ENCODE measurements around the gene ZNF438.

Gene ZNF438

GRCh38 chr10:30854656-30855055 is 177.0 kb downstream of the ZNF438 start:
- peaks cover 0 to 15% (median 9%) of the 10 kb centered on the region in 4 donors for H3K4me1 ChIP-seq
- no peak for TF ChIP-seq CTCF (IDR thresholded peaks at IDR 0.05)
- no peak overlapping the region for H3K27ac ChIP-seq
- intact Hi-C loops (cut with DNase I; ENCODE audit: low total_unique reads) = no loop called here
- peaks cover 5 to 8% (median 7%) of the 10 kb centered on the region in 3 donors for H3K36me3 ChIP-seq
- no peak for DNase-seq
- H3K9me3 ChIP-seq = no peaks in the 10 kb centered on the region
- no peaks in the 10 kb centered on the region for H3K27me3 ChIP-seq
- no peak overlapping the region for H3K4me3 ChIP-seq

GRCh38 chr10:30853066-30853465 is 178.6 kb downstream of the ZNF438 start:
- H3K4me3 ChIP-seq = no peak overlapping the region
- intact Hi-C loops (cut with DNase I; ENCODE audit: low total_unique reads) = no loop called here
- H3K36me3 ChIP-seq = peaks cover 13 to 23% (median 20%) of the 10 kb centered on the region in 3 donors
- no peak overlapping the region for H3K27ac ChIP-seq
- no peak for TF ChIP-seq CTCF (IDR thresholded peaks at IDR 0.05)
- H3K4me1 ChIP-seq = peaks cover 0 to 9% (median 6%) of the 10 kb centered on the region in 4 donors
- no peaks in the 10 kb centered on the region for H3K27me3 ChIP-seq
- no peaks in the 10 kb centered on the region for H3K9me3 ChIP-seq
- no peak for DNase-seq

- H3K9me3 ChIP-seq = no peaks in the 10 kb centered on the region
- peaks cover 13 to 35% (median 31%) of the 10 kb centered on the region in 3 donors for H3K36me3 ChIP-seq
- no peaks in the 10 kb centered on the region for H3K4me1 ChIP-seq
- no peak overlapping the region for H3K4me3 ChIP-seq
- no peak overlapping the region for H3K27ac ChIP-seq
- DNase-seq = no peak
- H3K27me3 ChIP-seq = no peaks in the 10 kb centered on the region
- TF ChIP-seq CTCF (IDR thresholded peaks at IDR 0.05) = no peak
- intact Hi-C loops (cut with DNase I; ENCODE audit: low total_unique reads) = no loop called here
These were observed 180.9 kb downstream of the ZNF438 start for GRCh38 chr10:30850776-30851175.

- TF ChIP-seq CTCF (IDR thresholded peaks at IDR 0.05) = no peak
- no peaks in the 10 kb centered on the region for H3K4me1 ChIP-seq
- H3K27ac ChIP-seq = no peak overlapping the region
- H3K27me3 ChIP-seq = no peaks in the 10 kb centered on the region
- DNase-seq = no peak
- H3K36me3 ChIP-seq = peaks cover 13 to 45% (median 41%) of the 10 kb centered on the region in 3 donors
- no peak overlapping the region for H3K4me3 ChIP-seq
- intact Hi-C loops (cut with DNase I; ENCODE audit: low total_unique reads) = no loop called here
- no peaks in the 10 kb centered on the region for H3K9me3 ChIP-seq
These were observed 182.2 kb downstream of the ZNF438 start for GRCh38 chr10:30849231-30850035.

GRCh38 chr10:30848396-30849032 is 183.2 kb downstream of the ZNF438 start:
- no peak for TF ChIP-seq CTCF (IDR thresholded peaks at IDR 0.05)
- DNase-seq = no peak
- Histone ChIP-seq H3K4me3 (no peak overlapping the region), H3K9me3 (no peaks in the 10 kb centered on the region), H3K4me1 (no peaks in the 10 kb centered on the region), H3K27me3 (no peaks in the 10 kb centered on the region), H3K27ac (no peak overlapping the region), H3K36me3 (peaks cover 13 to 45% (median 41%) of the 10 kb centered on the region in 3 donors)
- intact Hi-C loops (cut with DNase I; ENCODE audit: low total_unique reads) = no loop called here
